Measurements from ENCODE around the gene IL15. TPM values are rescaled to one million over a fixed set of nuclear protein-coding genes. Genes with fewer than 3 reads are reported as not detected.

Gene IL15
- total RNA-seq, 1 donor from 2014 or later: 3.7 TPM

GRCh38 chr4:141692081-141692480 lies 55.7 kb downstream of the IL15 start:
- no peak for DNase-seq (ENCODE audit: low read depth)

GRCh38 chr4:141697116-141697515 lies 60.7 kb downstream of the IL15 start:
- H3K4me3 ChIP-seq (ENCODE audit: low read depth, low read length): no peak overlapping the region
- TF ChIP-seq CTCF (conservative IDR thresholded peaks at IDR 0.05; ENCODE audit: low read depth, low read length): no peak
- no peak for DNase-seq (ENCODE audit: low read depth)

More at GRCh38 chr4:141692081-141692480, 55.7 kb downstream of the IL15 start:
- TF ChIP-seq CTCF (conservative IDR thresholded peaks at IDR 0.05; ENCODE audit: low read depth, low read length): no peak
- H3K4me3 ChIP-seq (ENCODE audit: low read depth, low read length): no peak overlapping the region

- no peak for DNase-seq (ENCODE audit: low read depth)
- no peak overlapping the region for H3K4me3 ChIP-seq (ENCODE audit: low read depth, low read length)
- peak; percentile 27 for TF ChIP-seq CTCF (conservative IDR thresholded peaks at IDR 0.05; ENCODE audit: low read depth, low read length)
Observed at GRCh38 chr4:141702472-141703182, 66.2 kb downstream of the IL15 start.

- no peak for DNase-seq (ENCODE audit: low read depth)
- TF ChIP-seq CTCF (conservative IDR thresholded peaks at IDR 0.05; ENCODE audit: low read depth, low read length): peak; percentile 39
- H3K4me3 ChIP-seq (ENCODE audit: low read depth, low read length): no peak overlapping the region
Observed at GRCh38 chr4:141703497-141703896, 67.1 kb downstream of the IL15 start.

- no peak for TF ChIP-seq CTCF (conservative IDR thresholded peaks at IDR 0.05; ENCODE audit: low read depth, low read length)
- no peak overlapping the region for H3K4me3 ChIP-seq (ENCODE audit: low read depth, low read length)
Observed at GRCh38 chr4:141705048-141705746, 68.8 kb downstream of the IL15 start.

GRCh38 chr4:141705747-141706377 lies 69.5 kb downstream of the IL15 start:
- TF ChIP-seq CTCF (conservative IDR thresholded peaks at IDR 0.05; ENCODE audit: low read depth, low read length): no peak
- DNase-seq (ENCODE audit: low read depth): no peak
- H3K4me3 ChIP-seq (ENCODE audit: low read depth, low read length): no peak overlapping the region

More at GRCh38 chr4:141705048-141705746, 68.8 kb downstream of the IL15 start:
- no peak for DNase-seq (ENCODE audit: low read depth)

All from epithelial cell of proximal tubule (primary cell).